Adrenal gland (tissue), 12 donors: ENCODE measurements around the gene FYCO1. TPM values are rescaled to one million over a fixed set of nuclear protein-coding genes. Genes with fewer than 3 reads are reported as not detected.

ENCODE experiments used
- DNase-seq, 7 donors: peaks; one replicate each; pipeline ENCODE4 v3.0.0-alpha.2; 2019 to 2020
- H3K27ac ChIP-seq, 5 donors: fragments of 200-600 bp; sonication (generic) in 4 of 5; 1 replicate in 3 of 5; 2 replicates in 2 of 5; pipeline versions ENCODE4 v1.5.1 to v1.8.0; 2016 to 2020; ENCODE audit warnings: mild to moderate bottlenecking in 1 of 5
- H3K27me3 ChIP-seq: fragments of 200-600 bp; 2 replicates; pipeline ENCODE4 v1.8.0; 2021
- H3K36me3 ChIP-seq, 2 donors: fragments of 200-600 bp; replicated peaks in 1 of 2; 1 replicate in 1 of 2; 2 replicates in 1 of 2; pipeline versions ENCODE4 v1.5.1 to v1.8.0; 2018 to 2022
- H3K4me1 ChIP-seq, 2 donors: fragments of 200-600 bp; replicated peaks in 1 of 2; 1 replicate in 1 of 2; 2 replicates in 1 of 2; pipeline versions ENCODE4 v1.5.1 to v1.8.0; 2018 to 2021
- H3K4me3 ChIP-seq, 4 donors: fragments of 200-600 bp; sonication (generic) in 3 of 4; one replicate each; pipeline ENCODE4 v1.5.1; 2016 to 2018
- H3K9me3 ChIP-seq, 3 donors: fragments of 200-600 bp; sonication (generic) in 1 of 3; replicated peaks in 1 of 3; 1 replicate in 2 of 3; 2 replicates in 1 of 3; pipeline versions ENCODE4 v1.5.1 to v1.8.0; 2016 to 2021
- POLR2A ChIP-seq, 2 donors: fragments of 450-650 bp; IDR thresholded peaks; one replicate each; pipeline ENCODE4 v1.6.1; 2017; ENCODE audit warnings: antibody characterized with exemption in 2 of 2, mild to moderate bottlenecking in 2 of 2, moderate library complexity in 1 of 2
- WGBS, 4 donors: extraction: QIAGEN DNeasy Blood & Tissue Kit in 2 of 4; methylation state at CpG; one replicate each; pipeline versions ENCODE4 v1.1.5 to v1.1.7; 2013 to 2017; 5-methylcytosine and 5-hydroxymethylcytosine counted together
- intact Hi-C, 2 donors: fragments of 100-400 bp; cut with DNase I; formaldehyde crosslinking; loops; one replicate each; pipeline versions ENCODE4 v1.14.1 to v1.15.0; 2022 to 2023
- polyA plus RNA-seq, 3 donors: library from polyadenylated mRNA; stranded (reverse); fragments of 200-250 nt in 2 of 3; fragments of 350-450 nt in 1 of 3; fragmentation: Illumina TruSeq in 1 of 3; extraction: RNeasy Lipid Tissue Mini Kit (QIAGEN cat#74804) in 1 of 3; gene quantifications; one replicate each; pipeline ENCODE4 v1.2.3, GENCODE V29; 2013 to 2014
- total RNA-seq, 9 donors: library from RNA; depleted of rRNA in 4 of 9; stranded (reverse); fragments of >200 nt in 4 of 9; fragments of 120-200 nt in 1 of 9; fragmentation: NEBNext Ultra II Directional in 1 of 9; extraction: Animal tissue kit (Norgen Biotek cat#: 25700) in 1 of 9; gene quantifications; one replicate each; pipeline versions ENCODE4 v1.1.0 to v1.2.4, GENCODE V29; 2013 to 2023
- TF ChIP-seq, protein P1 (sequence below), 6 experiments: fragments of 450-650 bp in 4 of 6; fragments of 200-600 bp in 2 of 6; sonication (generic) in 1 of 6; IDR thresholded peaks; 1 replicate in 5 of 6; 2 replicates in 1 of 6; pipeline versions ENCODE4 v1.5.1 to v1.8.0; 2016 to 2021; ENCODE audit warnings: antibody characterized with exemption in 6 of 6, mild to moderate bottlenecking in 2 of 6, moderate library complexity in 1 of 6
- donor health status: healthy with polysubstance abuse.
- donor health status: Bipolar disorder and iron deficiency.
- donor health status: DM: yes; HTN: yes; CAD: no.
- donor health status: DM: no; HTN: no; CAD: no.
- donor health status: DM: no; HTN: no; CAD: no.
- donor health status: DM: yes; HTN: yes; CAD: no.

Gene FYCO1
- total and polyA plus RNA-seq, 12 donors = 12.3 to 74.3 (median 29.4) TPM

DNA sequence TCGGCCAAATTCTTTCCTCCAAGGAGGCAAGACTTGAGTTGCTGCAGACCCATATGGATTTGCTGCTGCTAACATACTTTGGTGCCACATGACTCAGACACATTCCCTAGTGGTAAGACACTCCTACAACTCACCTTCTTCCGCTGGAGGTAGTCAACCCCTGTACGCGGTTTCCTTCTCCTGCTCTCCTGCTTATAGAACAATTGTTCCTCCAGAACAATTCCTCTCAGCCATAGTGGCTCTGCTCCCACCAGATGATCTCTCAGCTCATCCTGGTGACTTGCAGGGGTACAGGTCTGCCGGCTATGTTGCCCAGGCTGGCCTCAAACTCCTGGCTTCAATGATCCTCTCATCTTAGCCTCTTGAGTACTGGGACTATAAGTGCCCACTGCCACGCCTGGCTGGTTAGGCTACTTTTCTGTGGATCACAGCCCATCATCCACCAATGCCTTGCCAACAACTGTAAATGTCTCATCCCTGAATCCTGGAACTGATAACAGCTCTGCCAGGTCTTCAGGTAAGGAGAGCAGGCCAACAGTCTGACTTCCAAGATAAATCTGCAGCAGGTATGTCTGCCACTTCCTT lies 54.8 kb downstream of the FYCO1 start:
- Histone ChIP-seq H3K27me3 (no peaks in the 10 kb centered on the region), H3K27ac (no peak overlapping the region), H3K9me3 (no peaks in the 10 kb centered on the region), H3K36me3 (peaks cover 0 to 6% of the 10 kb centered on the region in 2 donors), H3K4me3 (no peak overlapping the region), H3K4me1 (no peaks in the 10 kb centered on the region)
- TF ChIP-seq, protein P1, sequence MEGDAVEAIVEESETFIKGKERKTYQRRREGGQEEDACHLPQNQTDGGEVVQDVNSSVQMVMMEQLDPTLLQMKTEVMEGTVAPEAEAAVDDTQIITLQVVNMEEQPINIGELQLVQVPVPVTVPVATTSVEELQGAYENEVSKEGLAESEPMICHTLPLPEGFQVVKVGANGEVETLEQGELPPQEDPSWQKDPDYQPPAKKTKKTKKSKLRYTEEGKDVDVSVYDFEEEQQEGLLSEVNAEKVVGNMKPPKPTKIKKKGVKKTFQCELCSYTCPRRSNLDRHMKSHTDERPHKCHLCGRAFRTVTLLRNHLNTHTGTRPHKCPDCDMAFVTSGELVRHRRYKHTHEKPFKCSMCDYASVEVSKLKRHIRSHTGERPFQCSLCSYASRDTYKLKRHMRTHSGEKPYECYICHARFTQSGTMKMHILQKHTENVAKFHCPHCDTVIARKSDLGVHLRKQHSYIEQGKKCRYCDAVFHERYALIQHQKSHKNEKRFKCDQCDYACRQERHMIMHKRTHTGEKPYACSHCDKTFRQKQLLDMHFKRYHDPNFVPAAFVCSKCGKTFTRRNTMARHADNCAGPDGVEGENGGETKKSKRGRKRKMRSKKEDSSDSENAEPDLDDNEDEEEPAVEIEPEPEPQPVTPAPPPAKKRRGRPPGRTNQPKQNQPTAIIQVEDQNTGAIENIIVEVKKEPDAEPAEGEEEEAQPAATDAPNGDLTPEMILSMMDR (IDR thresholded peaks at IDR 0.05) = no peak
- TF ChIP-seq POLR2A (IDR thresholded peaks at IDR 0.05) = no peak
- WGBS, 4 donors = 81 to 99% (median 88%) methylated on average over 6 of the region's 6 CpGs
- DNase-seq = no peak
- intact Hi-C loops = loop anchor here in 1 of 2 donors (2.0 kb wide), 1 partner anchor 136 kb away; no protein-coding TSS in a partner anchor

DNA sequence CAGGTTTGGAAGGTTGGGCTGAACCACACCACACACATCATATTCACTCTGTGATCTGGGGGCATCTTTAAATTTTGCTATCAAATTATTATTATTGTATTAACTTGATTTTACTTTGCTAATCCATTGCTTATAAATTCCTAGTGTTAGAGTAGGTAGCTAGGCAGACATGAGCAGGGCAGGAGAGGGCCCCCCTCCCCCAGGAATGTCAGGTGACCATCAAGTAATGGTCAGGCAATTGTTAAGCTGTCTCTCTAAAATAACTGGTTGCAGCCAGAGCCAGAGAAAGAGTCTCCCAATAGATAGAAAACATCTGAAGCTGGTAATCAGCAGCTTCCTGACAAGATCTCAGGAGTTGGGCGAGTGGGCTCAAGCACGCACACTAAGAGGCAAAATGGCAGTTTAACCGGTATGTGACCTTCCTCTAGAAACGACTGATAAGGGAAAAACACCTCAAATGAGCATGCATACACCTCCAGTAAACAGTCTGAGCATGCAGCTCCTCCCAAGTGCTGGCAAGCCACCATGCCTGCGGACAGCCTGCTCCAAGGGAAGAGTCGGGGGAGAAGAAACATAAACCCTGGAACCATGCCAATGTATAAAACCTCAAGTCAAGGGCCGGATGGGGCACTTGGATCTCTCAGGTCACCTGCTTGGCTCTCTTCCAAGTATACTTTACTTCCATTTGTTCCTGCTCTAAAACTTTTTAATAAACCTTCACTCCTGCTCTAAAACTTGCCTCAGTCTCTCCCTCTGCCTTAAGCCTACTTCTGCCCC lies 55.4 kb downstream of the FYCO1 start:
- Histone ChIP-seq H3K27me3 (no peaks in the 10 kb centered on the region), H3K27ac (no peak overlapping the region), H3K36me3 (peaks cover 0 to 13% of the 10 kb centered on the region in 2 donors), H3K9me3 (no peaks in the 10 kb centered on the region), H3K4me3 (no peak overlapping the region), H3K4me1 (no peaks in the 10 kb centered on the region)
- DNase-seq = no peak
- 77 to 89% (median 85%) methylated on average over 7 of the region's 7 CpGs for WGBS, 4 donors
- intact Hi-C loops = loop anchor here in 1 of 2 donors (2.0 kb wide), 1 partner anchor 137 kb away; no protein-coding TSS in a partner anchor
- TF ChIP-seq, protein P1 (IDR thresholded peaks at IDR 0.05) = no peak
- no peak for TF ChIP-seq POLR2A (IDR thresholded peaks at IDR 0.05)

DNA sequence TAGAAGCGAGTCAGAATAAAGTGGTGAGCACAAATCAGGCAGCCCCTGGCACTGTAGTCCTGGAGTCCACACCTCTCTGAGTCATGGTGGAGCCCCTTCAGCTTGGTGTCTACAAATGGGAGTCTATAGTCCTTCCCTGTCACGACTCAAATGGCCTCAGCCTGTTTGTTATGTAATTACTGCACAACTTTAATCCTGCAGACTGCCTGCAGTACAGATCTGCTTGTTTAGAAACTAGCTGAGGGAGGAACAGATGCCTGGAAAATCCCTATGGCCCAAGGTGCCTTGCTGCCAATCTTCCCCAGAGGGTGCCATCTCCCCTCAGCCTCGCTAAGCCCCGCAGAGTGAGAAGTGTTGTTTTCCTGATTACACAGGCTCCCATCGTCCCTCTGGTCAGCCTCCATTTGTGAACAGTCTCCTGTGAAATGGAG lies 56.3 kb downstream of the FYCO1 start:
- no peaks in the 10 kb centered on the region for H3K9me3 ChIP-seq
- H3K36me3 ChIP-seq = peaks cover 0 to 20% of the 10 kb centered on the region in 2 donors
- intact Hi-C loops = loop anchor here (2.0 to 10.0 kb wide), 3 partner anchors 141 to 445 kb away; no protein-coding TSS in a partner anchor
- TF ChIP-seq POLR2A (IDR thresholded peaks at IDR 0.05) = no peak
- TF ChIP-seq, protein P1 (IDR thresholded peaks at IDR 0.05) = no peak
- WGBS, 4 donors = 54 to 77% (median 67%) methylated on average over 5 of the region's 5 CpGs
- no peaks in the 10 kb centered on the region for H3K27me3 ChIP-seq
- H3K4me3 ChIP-seq = no peak overlapping the region
- H3K4me1 ChIP-seq = no peaks in the 10 kb centered on the region
- H3K27ac ChIP-seq = no peak overlapping the region
- no peak for DNase-seq

GRCh38 chr3:45938864-45939263 lies 56.8 kb downstream of the FYCO1 start:
- H3K27ac ChIP-seq = no peak overlapping the region
- no peaks in the 10 kb centered on the region for H3K4me1 ChIP-seq
- H3K27me3 ChIP-seq = no peaks in the 10 kb centered on the region
- TF ChIP-seq POLR2A (IDR thresholded peaks at IDR 0.05) = no peak
- TF ChIP-seq, protein P1 (IDR thresholded peaks at IDR 0.05) = peak; percentile 88 to 96 (median 90)
- H3K4me3 ChIP-seq = no peak overlapping the region
- peaks cover 0 to 24% of the 10 kb centered on the region in 2 donors for H3K36me3 ChIP-seq
- intact Hi-C loops = loop anchor here (2.0 to 10.0 kb wide), 3 partner anchors 142 to 446 kb away; no protein-coding TSS in a partner anchor
- no peaks in the 10 kb centered on the region for H3K9me3 ChIP-seq
- peak; percentile 83 to 96 (median 91) for DNase-seq
- WGBS, 4 donors = 10 to 25% (median 24%) methylated on average over 4 of the region's 4 CpGs
